Epidermal melanocyte (primary cell): ENCODE measurements around the gene CABLES1.
"Not testable (repeated sequence)": the region's sequence is repeated elsewhere in the genome, so short reads cannot be mapped to it uniquely, and the experiment has no call there.

ENCODE experiments used
- DNase-seq: peaks from one replicate; pipeline ENCODE4 v3.0.0; 2011; ENCODE audit warnings: low spot score; ENCODE audit not compliant: insufficient read length

Gene CABLES1

GRCh38 chr18:23109163-23109562 is 26.1 kb upstream of the CABLES1 start:
- DNase-seq: not testable (repeated sequence)

GRCh38 chr18:23113576-23113975 is 21.7 kb upstream of the CABLES1 start:
- DNase-seq: no peak

DNA sequence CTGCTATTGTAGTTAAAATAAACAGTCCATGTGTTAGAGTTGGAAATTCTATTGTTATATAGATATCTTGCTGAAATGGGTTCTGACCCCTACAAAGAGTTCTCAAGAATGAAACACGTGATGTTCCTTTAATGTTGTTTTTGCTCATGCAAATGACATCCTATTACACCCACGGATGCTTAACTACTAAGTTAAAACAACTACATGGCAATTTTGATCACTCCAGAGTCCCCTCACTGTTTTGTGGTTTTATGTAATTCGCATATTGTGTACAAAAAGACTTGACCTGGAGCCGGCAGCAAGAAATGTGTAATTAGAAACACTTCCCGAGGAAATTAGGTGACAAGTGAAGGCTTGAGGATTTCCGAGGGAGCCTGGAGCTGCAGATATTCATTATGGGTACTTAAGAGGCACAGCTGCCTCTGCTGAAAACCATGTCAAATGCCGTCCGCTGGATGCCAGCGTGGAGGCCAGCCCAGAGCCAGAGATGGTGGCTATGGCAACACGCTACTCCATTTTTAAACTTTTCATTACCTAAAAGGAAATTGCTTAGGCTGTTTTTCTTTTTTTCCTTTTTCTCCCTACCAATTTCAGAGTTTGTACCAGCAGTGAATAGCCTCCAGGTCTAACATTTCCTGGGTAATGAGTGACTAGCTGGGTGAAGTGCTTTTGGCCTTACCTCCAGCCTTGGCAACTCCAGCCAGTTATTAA is 21.0 kb upstream of the CABLES1 start:
- no peak for DNase-seq

DNA sequence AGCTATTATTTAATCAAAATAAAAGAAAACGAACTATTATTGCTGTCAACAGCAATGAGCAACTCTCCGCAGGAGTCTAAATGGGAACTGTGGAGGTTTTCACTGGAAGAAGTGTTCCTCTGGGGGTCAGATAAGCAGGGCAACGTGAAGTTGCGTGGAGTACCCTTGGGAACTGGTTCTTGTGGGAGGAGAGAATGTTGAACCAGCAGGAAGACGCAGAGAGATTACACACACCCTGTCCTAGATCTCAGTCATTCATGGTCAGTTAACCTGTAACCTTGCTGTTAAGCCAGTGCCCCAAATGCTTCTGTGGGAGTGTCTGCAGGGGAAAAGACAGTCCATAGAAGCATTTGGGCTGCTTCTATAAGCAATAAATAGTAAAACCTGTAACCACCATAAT is 20.4 kb upstream of the CABLES1 start:
- DNase-seq: no peak

GRCh38 chr18:23115683-23116096 is 19.6 kb upstream of the CABLES1 start:
- no peak for DNase-seq

DNA sequence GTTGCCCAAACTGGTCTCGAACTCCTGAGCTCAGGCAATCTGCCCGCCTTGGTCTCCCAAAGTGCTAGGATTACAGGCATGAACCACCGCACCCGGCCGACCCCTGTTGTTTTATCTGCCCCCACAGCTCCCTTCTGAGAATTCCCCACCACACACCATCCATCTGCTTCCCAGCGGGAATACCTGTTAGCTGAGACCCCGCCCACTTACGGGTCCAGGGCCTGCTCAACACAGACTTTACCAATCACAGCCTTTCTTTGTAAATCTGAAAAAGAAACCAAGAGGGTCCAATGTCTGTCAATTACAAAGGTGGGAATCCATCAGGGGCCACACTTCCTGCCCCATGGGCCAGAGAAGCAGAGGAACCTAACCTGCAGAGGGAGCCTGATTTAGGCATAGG is 14.2 kb upstream of the CABLES1 start:
- DNase-seq: no peak

- DNase-seq: no peak
These were observed 12.7 kb upstream of the CABLES1 start for GRCh38 chr18:23122334-23123229.

DNA sequence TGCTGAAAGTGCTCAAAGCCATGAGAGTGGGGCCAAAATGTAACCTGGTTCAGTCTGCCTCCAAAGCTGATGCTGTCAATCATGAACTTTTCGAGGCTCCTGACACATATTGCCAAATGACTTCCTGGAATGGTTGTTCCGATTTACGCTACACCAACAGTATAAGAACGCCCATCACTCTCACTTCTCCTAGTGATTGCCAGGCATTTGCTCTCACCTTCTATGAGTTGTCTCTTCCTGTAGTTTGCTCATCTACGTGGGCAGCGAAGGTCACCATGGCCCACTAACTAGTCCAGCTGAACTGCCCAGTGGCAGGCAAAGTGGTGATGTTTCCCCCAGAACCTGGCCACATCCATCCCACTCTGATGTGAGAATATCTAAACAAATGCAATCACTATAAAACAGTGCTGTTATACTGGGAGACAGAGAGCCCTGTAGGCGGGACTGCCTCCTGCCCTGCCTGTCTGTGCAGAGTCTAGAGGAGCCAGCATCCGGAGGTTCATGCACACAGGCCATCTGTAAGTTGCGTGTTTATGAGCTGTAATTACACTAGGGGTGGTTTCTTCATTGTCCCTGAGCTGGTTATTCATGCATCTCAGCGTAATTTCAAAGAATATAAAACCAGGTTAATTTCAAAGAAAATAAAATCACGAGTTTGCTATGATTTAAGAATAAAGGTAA is 8.8 kb upstream of the CABLES1 start:
- DNase-seq: no peak

DNA sequence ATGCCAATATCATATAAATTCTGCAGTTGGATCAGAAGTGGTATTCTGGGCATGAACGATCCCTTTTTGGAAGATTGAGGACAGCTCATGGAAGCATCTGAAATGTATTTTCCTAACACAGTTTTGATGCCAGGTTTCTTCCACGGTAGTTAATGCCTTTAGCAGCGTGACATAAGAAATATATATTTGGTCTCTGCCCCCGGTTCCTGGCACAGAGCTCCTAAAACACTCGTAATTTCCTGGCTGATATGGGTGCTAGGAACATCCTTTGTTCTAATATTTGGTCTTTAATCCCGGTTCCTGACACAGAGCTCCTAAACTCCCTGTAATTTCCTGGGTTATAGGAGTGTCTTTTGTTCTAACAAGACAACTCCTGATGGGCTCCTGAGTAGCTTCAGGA is 8.2 kb upstream of the CABLES1 start:
- no peak for DNase-seq

GRCh38 chr18:23129355-23130002 is 5.8 kb upstream of the CABLES1 start:
- no peak for DNase-seq

DNA sequence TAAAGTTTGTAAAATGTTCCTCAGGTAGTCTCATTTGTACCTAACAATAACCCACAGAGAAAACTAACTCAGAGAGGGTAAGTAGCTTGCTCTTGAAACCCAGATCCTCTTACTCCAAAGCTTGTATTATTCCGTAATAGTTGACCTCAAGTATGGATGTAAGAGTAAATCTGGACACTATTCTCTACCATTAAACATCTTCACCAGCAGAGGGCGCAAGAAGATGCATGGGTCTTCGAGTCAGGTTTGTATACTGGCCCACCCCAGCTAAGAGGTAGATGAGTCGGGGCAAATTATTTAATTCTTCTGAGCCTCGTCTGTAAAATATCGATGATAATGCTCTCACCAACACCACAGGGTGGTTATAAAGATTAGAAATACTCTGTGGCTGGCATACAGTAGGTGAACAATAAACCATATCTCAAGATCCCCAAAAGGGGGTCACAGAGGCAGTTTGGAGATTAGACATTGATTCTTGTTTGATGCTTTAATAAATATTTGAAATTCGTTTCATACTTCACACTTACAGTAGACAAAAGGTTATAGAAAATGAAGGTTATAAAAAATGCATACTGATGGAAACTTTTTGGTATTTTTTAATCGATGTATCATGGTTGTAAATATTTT is 3.5 kb upstream of the CABLES1 start:
- peak; percentile 83 for DNase-seq

- no peak for DNase-seq
These were observed 1.2 kb upstream of the CABLES1 start for GRCh38 chr18:23133860-23134779.

GRCh38 chr18:23135550-23136325 is 453 bp downstream of the CABLES1 start:
- DNase-seq: no peak

DNA sequence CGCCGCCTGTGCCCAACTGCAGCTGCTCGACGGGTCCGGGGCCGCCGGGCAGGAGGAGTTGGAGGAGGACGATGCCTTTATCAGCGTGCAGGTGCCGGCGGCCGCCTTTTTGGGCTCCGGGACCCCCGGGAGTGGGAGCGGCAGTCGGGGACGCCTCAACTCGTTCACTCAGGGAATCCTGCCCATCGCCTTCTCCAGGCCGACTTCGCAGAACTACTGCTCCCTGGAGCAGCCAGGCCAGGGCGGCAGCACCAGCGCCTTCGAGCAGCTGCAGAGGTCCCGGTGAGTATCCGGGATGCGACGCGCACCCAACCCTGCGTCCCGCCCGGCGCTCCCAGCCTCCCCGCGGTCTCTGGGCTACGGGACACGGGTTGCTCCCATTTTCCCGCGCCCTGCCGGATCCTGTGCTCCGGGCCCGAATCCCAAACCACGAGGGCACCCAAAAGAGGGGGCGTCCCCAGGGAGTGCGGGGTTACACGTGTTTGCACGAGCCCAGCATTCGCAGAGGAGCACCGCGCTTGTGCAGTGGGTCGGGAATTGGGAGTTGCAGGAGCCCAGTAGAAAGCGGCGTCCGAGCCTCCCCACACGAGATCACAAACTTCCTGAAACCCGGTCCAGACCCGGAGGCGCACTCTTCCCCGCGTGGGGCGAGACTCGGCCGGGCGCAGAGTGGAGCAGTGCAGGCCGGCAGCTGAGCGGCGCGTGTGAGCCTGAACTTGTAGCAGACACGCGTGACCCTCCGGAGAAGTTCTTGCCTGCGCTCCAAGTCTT is 1.2 kb downstream of the CABLES1 start:
- no peak for DNase-seq

DNA sequence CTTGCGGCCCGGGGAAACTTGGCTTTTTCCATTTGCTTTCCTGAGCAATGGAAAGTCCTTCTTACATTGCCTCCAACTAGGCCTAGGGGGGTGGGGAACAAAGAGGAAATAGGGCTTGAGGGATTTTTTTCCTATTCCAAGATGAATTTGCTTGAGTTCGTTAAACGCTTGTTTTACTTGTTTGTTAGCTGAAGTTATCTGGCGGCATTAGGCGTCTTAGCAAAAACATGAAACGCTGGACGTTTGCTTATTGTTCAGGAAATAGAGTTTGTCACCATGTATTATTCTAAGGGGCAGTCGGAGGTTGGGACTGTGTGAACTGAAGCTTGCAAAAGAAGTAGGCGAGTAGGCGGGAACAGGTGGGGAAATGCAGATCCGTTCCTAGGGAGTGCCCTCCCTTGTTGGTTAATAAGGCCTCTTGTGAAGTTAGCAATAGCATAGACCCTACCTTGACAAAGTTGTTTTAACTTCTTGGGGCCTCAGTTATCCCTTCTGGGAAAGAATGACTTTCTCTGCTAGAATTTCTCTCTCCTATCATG is 1.9 kb downstream of the CABLES1 start:
- DNase-seq: no peak

- peak; percentile 33 for DNase-seq
These were observed 2.5 kb downstream of the CABLES1 start for GRCh38 chr18:23137788-23138216.

GRCh38 chr18:23138471-23138870 is 3.2 kb downstream of the CABLES1 start:
- DNase-seq: no peak
